GM20000 (cell line): ENCODE measurements around the gene CCDC57.
A peak's percentile ranks its signal among the peaks of the same experiment; 100 is the strongest.

Experiments
- DNase-seq: peaks from one replicate; pipeline ENCODE4 v3.0.0; 2012; ENCODE audit warnings: low spot score
- CTCF ChIP-seq: IDR thresholded peaks from 2 replicates; pipeline ENCODE4 v1.5.1; 2012; ENCODE audit warnings: mild to moderate bottlenecking, control low read depth; ENCODE audit errors: extremely low read depth, missing control alignments

Gene CCDC57

GRCh38 chr17:82236142-82236971 is 23.7 kb upstream of the CCDC57 start:
- DNase-seq, result no peak

GRCh38 chr17:82235775-82236141 is 23.1 kb upstream of the CCDC57 start:
- no peak for DNase-seq
- TF ChIP-seq CTCF, result no peak

More at GRCh38 chr17:82236142-82236971, 23.7 kb upstream of the CCDC57 start:
- TF ChIP-seq CTCF, result peak; percentile 68

- TF ChIP-seq CTCF, result no peak
- no peak for DNase-seq
Measured at GRCh38 chr17:82235056-82235774, 22.6 kb upstream of the CCDC57 start.

GRCh38 chr17:82234211-82235055 is 21.8 kb upstream of the CCDC57 start:
- TF ChIP-seq CTCF, result no peak
- DNase-seq, result no peak

GRCh38 chr17:82232876-82233785 is 20.5 kb upstream of the CCDC57 start:
- no peak for TF ChIP-seq CTCF
- no peak for DNase-seq

- TF ChIP-seq CTCF, result no peak
- DNase-seq, result no peak
Measured at GRCh38 chr17:82232322-82232820, 19.7 kb upstream of the CCDC57 start.
